Femur (tissue), 1 donor: ENCODE results near the gene TCEAL4.
A peak's percentile ranks its signal among the peaks of the same experiment; 100 is the strongest.
"Not testable (repeated sequence)": the region's sequence is repeated elsewhere in the genome, so short reads cannot be mapped to it uniquely, and the experiment has no call there.

ENCODE experiments used
- DNase-seq: peaks from one replicate; pipeline ENCODE4 v3.0.0-alpha.2; 2017

The TCEAL4 gene

DNA sequence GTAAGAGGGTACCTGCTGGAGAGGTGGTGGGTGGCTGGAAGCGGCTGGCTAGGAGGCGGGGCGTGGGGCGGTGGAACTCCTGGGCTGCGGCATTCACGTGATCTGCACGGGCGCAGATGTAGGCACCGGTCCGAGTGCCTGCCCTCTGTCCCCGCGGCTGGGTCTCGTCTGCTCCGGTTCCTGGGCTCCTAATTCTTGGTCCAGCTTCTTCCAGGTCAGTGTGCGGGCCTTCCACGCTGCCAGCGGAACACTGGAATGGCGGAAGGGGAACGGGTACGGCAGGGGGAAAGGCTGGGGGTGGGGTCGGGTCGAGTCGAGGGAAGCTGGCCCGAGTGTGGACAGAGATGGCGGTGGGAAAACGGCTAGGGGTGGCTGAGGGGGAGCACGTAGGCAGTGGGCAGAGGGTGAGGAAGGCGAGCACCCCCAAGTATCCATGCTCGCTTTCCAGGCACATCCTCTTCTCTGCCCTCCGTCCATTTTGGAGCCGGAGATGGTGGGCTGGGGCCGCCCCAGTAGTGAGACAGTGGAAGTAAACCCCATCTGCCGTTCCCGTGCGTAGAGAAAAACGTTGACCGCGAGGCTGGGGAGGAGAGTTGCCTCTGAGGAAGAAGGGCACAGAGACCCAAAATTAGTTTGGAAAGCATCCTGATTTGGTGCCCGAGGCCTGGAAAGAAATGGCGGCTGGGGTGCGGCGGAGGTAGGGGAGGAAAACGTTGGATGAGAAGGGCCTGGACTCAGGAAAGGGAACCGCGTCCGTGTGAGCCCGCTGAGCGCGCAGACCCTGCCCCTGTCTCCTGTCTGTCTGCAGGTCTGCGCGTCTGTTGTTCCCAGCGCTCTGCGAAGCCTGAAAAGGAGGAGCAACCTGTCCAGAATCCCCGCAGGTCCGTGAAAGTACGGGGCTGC lies at the start of gene TCEAL4:
TSS of gene TCEAL4 (plus strand) at position 105 of the 903 bp plus-strand sequence. CDS start 1,161 bp downstream, outside the sequence.
- peak; percentile 67 for DNase-seq

DNA sequence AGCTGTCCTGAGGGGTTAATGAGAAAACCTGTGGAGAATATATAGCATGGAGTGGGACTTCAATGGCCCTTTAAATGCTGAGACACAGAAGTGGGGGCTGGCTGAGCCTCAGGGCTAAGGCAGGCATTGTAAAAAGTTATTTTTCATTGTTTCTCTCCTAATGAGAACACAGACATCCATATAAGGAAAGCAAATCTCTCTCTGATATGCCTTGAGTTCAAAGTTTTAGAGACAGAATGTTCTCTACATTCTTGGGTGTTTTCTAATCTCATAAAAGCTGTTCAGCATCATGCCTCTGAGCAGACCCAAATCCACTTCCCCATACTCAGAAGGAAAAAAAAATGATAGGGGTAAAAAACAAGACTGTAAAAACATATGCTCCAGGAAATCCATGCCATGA lies 49.2 kb upstream of the TCEAL4 start:
- DNase-seq, result no peak

DNA sequence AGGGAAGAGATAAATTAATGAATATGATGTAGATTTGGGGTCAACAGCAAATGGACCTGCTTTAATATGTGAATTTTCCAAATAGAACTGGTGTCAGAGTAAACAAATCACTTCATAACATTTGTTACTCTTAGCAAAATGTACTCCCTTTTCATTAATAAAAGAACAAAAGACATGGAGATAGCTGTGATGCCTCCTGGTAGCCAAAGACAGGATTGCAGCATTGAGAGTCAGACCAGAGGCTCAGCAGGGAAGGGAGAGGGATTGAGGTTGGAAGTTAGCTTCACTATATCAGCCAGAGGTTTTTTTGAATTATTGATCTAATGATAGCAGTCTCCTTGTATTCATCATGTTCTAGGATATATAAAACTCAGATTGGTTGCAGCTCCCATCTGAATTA lies 48.6 kb upstream of the TCEAL4 start:
- no peak for DNase-seq

DNA sequence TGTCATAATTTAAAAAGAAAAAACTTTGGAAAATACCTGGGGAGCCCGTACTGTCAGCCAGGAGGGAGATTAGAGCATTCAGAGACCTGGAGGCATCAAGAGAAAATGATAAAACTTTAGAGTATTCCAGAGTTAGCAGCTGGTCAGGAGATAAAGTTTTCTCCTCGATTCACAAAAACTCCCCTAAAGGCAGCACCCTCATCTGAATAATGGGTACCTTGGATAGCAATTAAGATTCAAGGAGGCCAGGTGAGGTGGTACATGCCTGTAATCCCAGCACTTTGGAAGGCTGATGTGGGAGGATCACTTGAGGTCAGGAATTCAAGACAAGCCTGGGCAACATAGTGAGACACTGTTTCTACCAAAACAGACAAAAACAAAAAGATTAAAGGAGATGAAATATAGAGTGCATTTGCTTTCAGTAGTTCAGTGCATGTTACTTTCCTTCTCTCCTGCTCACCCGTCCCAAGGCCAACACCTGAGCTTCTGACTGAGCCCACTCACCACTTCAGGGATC lies 47.4 kb upstream of the TCEAL4 start:
- DNase-seq, result no peak

DNA sequence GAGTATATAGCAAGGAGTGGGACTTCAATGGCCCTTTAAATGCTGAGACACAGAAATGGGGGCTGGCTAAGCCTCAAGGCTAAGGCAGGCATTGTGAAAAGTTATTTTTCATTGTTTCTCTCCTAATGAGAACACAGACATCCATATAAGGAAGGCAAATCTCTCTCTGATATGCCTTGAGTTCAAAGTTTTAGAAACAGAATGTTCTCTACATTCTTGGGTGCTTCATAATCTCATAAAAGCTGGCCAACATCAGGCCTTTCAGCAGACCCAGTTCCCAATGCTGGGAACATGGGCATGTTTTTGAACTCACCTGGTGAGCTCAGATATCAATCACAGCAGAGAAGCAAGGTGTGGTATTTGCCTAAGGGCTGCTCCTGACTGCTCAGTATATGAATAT lies 46.6 kb upstream of the TCEAL4 start:
- DNase-seq, result no peak

DNA sequence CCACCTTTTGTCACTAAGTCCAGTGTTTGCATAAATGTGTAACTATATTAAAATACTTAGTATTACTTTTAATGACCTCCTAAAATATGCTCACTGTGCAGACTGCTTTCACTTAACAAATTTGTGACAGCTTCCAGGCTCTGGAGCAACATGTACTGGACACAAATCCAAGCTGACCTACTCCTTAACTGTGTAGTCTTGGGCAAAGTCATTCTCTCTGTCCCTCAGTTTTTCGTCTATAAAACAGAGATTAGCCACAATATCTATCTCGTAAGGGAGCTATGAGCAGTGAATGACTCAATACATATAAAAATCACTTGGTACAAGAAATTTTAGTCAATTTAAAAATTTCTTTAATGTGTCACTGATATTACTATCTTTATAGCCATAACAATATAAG lies 45.6 kb upstream of the TCEAL4 start:
- DNase-seq, result no peak

DNA sequence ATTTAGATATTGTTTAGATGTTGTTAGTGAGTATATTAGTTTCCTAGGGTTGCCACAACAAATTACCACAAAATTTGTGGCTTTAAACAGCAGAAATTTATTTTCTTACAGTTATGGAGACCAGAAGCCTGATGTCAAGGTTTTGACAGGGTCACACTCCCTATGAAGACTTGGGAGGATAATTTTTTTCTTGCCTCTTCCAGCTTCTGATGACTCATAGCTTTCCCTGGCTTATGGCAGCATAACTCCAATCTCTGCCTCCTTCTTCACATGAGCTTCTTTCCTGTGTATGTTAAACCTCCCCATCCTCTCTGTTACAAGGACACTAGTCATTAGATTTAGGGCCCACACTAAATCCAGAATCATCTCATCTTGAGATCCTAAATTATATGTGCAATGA lies 45.2 kb upstream of the TCEAL4 start:
- DNase-seq, result no peak

DNA sequence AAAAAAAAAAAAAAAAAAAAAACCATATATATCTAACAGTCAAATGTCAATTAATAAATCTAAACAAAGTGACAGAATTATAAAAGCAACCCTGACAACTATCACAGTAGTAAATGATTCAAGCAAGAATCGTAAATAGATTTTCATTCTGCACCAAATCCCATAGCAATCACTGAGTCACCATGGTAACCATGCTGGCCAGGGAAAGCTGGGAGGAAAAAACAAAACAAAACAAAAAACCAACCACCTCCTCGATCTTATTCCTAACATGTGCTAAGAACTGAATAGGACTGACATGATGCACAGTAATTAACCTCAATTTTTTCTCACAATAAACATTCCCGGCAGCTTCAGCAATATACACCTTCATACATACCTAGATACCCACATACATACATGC lies 35.4 kb upstream of the TCEAL4 start:
- DNase-seq, result no peak

DNA sequence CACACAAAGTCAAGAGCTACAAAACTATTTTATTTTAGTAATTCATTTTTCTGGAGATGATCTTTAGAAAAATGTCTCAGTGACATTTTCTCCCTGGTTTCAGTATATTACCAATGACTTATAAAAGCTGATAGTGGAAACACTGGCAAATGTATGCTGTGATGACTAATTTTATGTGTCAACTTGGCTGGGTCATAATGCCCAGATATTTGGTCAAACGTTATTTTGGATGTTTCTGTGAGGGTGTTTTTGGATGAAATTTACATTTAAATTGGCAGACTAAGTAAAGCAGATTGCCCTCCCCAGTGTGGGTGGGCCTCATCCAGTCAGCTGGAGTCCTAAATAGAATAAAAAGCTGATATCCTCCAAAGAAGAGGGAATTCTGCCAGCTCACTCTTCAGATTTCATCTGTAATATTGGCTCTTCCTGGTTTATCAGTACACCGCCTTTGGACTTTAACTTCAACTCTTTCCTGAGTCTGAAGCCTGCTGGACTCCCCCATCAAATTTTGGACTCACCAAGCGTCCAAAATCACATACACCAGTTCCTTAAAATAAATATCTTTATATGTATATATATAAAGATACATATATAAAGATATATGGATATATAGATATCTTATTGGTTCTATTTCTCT lies 34.8 kb upstream of the TCEAL4 start:
- no peak for DNase-seq

DNA sequence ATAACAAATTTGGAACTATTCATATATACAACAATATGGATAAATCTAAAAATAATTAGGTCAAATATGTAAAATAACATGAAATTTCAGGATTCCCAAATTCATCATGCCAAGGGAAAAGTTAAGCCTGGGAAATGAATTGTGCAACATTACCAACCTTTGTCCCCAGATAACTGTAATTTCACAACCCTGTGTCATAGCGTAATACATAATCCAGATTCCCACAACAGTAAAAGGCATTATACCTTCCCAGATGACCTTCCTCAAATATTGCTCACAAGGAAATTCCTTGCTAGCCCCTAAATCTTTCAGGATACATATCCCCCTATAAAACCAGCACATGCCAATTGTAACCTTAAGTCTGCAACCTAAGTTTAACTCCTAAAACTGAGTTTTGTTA lies 33.1 kb upstream of the TCEAL4 start:
- no peak for DNase-seq

DNA sequence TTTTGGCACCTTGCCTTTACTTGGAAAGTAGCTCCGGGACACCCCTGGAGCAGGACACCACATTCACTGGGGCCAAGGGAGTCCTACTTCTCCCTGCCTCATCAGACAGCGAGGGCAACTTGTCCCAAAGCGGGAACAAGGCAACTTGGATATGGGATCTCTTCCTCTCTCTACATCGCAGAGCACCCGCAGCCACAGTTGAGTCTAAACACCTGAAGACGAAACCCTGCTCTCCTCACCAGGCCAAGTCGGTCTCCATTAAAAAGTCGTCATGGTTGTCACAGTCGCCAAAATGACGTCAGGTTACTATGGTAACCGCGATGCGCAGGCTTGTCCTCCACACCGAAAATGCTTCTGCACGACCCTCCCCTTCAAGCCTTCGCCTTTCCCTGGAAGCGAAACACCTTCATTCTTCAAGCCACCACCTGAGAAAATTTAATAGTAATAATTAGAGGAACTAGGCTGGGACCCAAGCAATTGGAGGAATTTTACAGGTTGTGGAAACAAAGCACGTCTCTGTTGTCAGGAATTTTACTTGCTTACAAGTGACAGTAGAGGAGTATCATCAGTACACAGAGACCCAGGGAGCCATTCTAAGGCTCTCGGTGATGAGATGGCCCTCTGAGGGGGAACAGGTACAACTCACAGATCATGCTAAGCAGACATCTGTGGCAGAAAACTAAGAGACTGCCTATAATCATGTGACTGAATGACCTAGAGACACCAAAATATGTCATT lies 30.5 kb upstream of the TCEAL4 start:
- DNase-seq, result peak; percentile 74

DNA sequence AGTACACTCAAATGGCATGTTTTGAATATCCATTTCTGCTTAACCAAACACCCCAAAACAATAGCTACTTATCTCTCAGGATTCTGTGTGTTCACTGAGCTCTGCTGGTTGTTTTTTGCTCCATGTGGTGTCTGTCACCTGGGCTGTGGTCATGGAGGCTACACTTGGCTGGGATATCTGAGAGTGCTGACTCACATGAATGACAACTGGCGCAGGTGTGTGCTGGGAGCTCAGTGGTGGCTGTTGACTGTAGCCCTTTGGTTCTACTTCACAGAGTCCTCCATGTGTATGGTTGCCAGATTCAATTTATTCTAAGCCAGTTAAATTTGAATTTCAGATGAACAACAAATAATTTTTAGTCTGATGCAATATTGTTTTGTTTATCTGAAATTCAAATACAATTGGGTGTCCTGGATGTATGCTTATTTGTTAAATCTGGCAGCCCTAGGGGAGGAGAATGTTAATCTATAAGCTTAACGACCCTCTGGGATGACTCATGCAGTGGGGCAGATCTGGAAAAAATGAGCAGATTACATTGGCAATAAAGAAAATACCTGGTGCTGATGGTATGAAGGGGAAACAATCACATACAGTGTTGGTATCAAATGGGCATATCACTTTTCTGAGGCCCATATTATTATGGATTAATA lies 28.2 kb upstream of the TCEAL4 start:
- no peak for DNase-seq

DNA sequence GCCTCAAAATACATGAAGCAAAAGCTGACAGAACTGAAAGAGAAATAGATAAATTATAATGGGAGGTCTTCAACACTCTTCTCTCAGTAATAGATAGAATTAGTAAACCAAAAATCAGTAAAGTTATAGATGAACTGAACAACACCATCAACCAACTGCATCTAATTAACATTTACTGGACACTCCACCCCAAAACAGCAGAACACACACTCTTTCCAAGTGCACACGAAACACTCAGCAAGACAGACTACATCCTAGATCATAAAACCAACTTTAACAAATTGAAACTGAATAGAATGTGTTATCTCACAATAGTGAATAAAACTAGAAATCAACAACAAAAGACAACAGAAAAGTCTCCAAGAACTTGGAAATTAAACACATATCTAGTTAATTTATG lies 25.1 kb upstream of the TCEAL4 start:
- no peak for DNase-seq

DNA sequence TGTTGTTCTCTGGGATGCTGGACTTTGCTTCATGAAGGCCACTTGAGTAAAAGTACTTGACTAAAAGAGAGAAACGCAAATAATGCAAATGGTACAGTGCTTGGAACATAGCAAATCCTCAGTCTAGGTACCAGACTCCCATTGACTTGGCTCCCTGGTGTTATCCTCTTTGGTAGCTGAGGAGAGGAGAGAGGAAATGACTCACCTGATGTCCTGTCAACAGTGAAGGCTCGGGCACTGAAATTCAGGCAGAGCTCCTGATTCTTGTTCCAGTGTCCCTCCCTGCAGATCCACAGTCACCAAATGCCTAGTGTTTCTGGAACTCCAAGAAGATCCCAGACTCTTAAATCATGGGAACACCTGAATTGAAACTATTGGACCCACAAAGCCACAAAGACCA lies 22.5 kb upstream of the TCEAL4 start:
- DNase-seq, result no peak

DNA sequence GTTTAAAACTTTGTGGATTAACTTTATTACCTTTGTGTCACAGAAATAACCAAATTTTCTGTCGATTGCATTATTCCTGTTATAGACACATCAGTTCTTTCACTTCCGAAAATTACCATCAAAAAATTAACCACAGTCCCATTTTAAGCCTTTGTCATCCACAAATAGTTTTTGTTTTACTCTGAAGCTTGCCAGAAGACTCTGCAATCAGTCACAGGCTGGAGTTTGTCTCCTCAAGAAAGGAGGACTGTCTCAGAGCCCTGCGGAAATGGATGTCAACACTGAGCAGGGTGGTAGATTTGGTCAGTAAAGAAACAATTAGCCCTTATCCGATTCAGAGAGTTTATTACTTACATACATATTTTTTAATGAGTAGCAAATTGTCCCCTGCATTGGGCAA lies 20.1 kb upstream of the TCEAL4 start:
- no peak for DNase-seq

DNA sequence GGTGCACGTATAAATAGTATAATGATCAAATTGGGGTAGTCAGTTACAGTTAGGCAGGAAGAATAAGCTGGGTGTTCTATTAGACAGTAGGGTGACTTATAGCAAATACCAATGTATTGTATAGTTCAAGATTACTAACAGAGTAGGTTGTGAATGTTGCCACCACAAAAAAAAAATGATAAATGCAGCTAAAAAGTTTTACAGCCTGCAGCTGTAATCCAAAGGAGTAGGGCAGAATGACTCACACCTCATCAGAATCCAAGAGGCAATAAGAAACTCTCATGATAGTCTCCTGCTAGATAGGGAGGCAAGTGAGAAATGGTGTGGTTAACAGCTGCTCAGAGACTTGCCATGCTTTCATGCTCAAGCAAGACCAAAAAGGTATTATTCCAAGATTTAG lies 19.6 kb upstream of the TCEAL4 start:
- DNase-seq, result no peak

DNA sequence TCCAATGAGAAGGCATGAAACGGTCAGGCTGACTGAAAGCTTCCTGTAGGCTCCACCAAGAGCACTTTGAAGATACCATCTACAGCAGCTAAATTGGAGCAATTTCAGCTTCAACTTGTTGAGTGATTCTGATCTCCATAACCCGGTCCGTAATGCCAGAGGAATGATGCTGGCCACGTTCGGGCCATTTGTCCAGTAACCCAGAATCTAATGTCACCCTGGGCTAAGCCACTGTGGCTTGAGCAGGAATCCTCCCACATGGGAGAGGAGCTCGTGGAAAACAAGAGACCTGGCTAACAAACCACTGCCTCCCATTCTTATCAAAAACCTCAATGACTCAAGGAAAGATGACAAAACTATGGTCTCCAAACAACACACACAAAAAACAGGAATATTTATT lies 14.2 kb upstream of the TCEAL4 start:
- no peak for DNase-seq

DNA sequence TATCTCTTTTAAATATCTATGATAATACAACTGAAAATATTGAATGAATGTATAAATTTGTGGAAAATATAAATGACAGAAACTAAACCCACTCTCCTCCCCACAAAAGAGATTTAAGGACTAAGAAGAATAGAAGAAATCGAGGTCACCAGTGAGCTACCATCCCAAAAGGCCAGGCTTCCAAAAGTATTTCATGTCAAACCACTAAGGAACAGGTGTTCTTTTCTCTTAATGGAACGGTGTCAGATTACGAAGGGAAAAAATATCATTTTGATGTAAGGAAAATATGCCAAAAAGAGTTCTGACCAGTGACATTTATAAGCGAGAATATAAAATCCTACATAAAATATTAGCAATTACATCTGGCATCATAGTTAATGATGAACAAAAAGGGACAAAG lies 13.6 kb upstream of the TCEAL4 start:
- DNase-seq, result no peak

DNA sequence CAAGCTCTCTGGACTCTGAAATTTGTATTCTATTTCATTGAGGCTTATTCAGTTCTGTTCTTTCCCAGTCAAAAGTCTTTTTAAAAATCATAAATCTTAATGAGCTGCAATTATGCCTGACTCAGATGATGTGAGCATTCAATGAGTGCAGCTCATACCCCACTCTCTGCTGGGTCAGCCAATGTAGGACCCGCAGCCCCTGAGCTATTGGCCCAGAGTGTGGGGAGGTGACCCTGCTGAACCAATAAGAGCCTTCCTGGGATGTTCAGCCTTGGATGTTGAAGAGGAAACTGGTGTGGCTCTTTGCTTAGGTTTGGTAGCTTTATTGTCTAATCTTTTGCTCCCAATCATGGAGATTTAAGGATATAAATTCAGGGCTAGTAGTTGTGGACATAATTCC lies 12.1 kb upstream of the TCEAL4 start:
- DNase-seq, result no peak

DNA sequence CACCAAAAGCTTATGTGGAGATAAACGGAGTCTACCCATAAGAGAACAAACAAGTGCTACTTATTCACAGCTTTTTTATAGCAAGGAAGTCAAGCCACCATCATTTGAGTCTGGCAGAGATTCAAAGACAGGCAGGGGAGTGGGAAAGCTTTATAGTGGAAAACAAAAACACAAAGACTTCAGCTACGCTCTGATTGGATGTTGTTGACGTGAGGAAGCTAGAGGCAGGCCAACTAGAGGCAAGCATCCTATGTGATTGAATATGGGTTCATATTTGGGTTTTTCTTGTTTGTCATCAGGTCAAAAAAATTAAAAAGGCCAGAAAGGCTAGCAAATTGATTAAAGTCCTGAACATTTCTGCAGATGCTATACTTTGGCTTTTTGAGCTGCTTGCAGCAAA lies 719 bp upstream of the TCEAL4 start:
- DNase-seq, result no peak

DNA sequence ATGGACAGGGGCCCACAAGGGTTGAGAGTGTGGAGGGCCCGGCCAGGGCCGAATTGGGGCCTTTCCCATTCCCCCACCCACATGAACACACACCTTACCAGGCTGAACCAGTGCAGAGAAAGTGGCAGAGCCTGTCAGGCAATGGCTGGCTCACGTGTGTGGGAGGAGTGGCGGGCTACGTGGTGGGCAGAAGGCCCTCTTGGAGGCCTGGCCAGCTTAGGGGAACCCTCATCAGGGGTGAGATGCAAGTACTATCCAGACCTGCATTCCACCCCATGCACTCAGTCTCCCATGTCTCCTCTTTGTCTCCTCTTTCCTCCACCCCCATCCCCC lies 965 bp downstream of the TCEAL4 start:
- peak; percentile 31 for DNase-seq

DNA sequence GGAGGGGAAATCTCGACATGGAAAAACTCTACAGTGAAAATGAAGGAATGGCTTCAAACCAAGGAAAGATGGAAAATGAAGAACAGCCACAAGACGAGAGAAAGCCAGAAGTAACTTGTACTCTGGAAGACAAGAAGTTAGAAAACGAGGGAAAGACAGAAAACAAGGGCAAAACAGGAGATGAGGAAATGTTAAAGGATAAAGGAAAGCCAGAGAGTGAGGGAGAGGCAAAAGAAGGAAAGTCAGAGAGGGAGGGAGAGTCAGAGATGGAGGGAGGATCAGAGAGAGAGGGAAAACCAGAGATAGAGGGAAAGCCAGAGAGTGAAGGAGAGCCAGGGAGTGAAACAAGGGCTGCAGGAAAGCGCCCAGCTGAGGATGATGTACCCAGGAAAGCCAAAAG lies 1.3 kb downstream of the TCEAL4 start:
- no peak for DNase-seq

DNA sequence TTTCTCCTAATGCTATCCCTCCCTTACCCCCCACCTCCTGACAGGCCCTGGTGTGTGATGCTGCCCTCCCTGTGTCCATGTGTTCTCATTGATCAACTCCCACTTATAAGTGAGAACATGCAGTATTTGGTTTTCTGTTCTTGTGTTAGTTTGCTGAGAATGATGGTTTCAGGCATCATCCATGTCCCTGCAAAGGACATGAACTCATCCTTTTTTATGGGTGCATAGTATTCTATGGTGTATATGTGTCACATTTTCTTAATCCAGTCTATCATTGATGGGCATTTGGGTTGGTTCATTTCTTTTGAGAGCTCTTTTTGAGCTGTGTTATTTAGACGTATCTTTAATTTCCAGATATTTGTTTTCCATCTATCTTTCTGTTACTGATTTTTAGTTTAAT lies 7.0 kb downstream of the TCEAL4 start:
- DNase-seq, result not testable (repeated sequence)
